HG02642 (cell line): ENCODE data around the gene FAM32A.
"Not testable (repeated sequence)": the region's sequence is repeated elsewhere in the genome, so short reads cannot be mapped to it uniquely, and the experiment has no call there.

Experiments
- ATAC-seq: cut with Tn5 transposase; IDR thresholded peaks from one replicate; pipeline ENCODE4 v1.9.1; 2021; ENCODE audit warnings: mild to moderate bottlenecking; ENCODE audit not compliant: unreplicated experiment, poor library complexity

Gene FAM32A

DNA sequence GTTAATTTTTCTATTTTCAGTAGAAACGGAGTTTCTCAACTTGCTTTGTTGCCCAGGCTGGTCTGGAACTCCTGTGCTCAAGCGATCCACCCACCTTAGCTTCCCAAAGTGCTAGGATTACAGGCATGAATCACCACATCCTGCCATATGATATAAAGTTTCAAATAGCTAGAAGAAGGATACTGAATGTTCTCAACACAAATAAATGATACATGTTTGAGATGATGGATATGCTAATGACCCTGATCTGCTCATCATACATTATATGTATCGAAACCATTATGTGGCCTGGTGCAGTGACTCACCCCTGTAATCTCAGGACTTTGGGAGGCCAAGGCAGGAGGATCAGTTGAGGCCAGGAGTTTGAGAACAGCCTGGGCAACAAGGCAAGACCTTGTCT, 23.4 kb upstream of the FAM32A start:
- ATAC-seq: no peak

DNA sequence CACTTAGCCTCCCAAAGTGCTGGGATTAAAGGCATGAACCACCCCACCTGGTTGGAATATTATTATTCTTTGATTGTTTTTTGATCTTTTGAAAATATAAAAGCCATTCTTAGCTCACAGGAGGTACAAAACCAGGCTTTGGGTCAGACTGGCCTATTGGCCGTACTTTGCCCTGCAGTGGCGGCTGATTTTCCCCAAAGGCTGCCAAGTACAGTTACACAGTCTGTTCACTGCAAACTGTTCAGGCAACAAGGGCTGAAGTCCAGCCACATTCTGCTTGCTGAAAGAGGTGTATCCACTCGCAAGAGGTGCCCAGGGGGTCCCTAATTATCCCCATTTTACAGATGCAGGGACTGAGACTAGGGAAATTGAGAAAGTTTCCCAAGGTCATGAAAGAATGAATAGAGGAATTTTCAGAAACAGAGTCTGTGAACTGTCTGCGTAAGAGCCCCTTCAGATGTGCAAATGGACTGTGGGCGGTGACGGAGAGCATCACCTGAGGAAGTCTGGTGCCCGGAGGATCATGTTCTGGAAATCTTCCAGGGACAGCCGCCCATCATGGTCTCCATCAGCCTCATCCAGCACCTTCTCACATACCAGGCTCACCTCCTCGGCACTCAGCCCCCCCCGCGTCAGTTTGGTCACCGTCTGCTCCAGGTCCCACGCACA, 20.9 kb upstream of the FAM32A start:
- ATAC-seq: no peak

DNA sequence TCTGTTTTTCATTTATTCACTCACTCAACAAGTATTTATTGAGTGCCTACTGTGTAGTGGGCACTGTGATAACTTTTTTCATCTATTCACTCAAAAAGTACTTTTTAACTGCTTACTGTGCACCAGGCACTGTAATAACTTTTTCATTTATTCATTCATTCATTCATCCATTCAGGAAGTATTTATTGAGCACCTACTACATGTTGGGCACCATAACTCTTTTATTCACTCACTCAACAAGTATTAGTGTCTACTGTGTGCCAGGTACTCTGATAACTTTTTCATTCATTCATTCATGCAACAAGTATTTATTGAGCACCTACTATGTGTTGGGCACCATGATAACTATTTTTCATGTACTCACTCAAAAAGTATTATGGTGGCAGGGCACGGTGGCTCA, 18.8 kb upstream of the FAM32A start:
- no peak for ATAC-seq

DNA sequence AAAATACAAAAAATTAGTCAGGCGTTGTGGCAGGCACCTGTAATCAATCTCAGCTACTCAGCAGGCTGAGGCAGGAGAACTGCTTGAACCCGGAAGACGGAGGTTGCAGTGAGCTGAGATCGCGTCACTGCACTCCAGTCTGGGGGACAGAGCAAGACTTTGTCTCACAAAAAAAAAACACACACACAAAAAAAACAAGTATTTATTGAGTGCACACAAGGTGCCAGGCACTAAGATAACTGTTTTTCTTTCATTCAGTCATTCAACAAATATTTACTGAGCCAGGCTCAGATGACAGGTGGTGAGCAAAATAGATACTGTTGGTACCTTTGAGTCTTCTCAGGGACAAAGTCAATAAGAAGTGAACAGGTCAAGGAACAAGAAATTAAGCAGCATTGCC, 18.2 kb upstream of the FAM32A start:
- no peak for ATAC-seq

DNA sequence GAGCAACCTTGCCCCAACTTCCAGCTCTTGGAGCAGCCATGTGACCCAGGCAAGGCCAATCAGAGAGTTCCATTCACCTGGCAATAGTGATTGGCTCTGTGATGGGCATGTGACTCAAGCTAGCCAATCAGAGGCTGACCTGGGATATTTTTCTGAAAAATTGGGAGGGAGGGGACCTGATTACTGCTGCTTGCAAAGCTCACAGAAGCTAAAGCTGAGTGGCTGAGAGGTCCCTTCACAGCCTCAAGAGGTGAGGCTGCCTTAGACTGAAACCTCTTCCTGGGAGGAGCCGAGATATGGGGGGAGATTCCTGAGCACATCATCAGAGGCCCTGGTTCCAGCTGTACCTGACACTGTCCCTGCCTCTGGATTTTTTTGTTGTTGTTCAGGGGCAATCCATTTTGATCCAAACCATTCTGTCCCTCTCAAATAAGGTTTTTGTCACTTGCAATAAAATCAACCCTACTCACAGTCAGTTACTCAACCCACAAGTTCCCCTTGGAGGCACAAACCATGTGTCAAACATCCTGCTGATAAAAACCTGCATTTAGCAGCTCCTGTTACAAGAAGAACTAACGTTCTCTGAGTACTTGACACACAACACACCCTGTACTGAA, 16.6 kb upstream of the FAM32A start:
- ATAC-seq: no peak

DNA sequence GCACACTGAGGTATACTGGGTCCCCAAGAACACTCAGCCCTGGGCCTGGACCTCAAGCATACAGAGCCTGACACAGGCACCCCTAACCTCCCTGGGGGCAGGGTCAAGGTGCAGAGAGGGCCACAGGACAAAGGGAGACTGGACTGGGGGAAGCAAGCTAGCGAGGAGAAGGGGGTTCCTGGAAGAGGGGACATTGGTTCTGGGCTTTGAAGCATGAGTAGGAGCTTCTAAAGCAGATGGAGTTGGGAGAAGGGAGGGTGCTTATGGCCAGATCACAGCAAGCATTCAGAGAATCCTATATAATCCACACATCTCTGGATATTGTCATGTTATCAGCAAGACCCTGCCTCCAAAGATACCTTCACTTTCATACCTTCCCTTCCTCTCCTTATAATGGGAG, 15.1 kb upstream of the FAM32A start:
- no peak for ATAC-seq

DNA sequence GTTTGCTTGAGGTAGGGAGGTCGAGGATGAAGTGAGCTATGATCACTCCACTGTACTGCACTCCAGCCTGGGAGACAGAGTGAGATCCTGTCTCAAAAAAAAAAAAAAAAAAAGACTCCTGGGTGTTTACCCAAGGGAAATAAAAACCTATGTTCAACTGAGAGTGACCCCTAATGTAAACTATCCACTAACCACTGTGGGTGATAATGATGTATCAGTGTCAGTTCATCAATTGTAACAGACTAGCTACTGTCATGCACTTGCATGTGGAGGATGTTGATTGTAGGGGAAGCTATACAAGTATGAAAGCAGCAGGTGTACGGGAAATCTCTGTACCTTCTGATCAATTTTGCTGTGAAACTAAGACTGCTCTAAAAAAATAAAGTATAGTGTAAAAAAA, 9.3 kb upstream of the FAM32A start:
- no peak for ATAC-seq

DNA sequence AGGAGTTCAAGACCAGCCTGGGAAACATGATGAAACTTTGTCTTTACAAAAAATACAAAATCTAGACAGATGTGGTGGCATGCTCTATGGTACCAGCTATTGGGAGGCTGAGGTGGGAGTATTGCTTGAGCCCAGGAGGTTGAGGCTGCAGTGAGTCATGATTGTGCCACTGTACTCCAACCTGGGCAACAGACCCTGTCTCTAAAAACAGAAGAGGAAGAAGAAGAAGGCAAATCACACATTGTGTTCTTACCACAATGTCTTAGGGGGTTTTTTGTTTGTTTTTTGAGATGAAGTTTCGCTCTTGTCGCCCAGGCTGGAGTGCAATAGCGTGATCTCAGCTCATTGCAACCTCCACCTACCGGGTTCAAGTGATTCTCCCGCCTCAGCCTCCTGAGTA, 6.3 kb upstream of the FAM32A start:
- ATAC-seq: not testable (repeated sequence)

DNA sequence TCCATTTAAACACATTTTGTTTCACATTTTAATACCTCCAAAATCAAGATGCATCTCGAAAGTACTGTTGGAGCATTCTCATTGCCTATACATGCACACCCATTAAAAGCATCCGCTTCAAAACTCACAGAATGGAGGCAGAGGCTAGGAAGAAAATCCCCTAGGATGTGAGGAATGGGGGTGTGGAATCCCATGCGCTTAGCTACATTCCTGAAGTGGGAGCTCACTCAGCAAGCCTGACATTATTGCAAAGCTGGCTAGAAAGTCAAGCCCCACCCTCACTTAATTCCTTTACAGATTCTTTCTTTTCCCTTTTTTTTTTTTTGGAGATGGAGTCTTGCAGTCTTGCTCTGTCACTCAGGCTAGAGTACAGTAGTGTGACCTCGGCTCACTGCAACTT, 4.6 kb upstream of the FAM32A start:
- no peak for ATAC-seq

DNA sequence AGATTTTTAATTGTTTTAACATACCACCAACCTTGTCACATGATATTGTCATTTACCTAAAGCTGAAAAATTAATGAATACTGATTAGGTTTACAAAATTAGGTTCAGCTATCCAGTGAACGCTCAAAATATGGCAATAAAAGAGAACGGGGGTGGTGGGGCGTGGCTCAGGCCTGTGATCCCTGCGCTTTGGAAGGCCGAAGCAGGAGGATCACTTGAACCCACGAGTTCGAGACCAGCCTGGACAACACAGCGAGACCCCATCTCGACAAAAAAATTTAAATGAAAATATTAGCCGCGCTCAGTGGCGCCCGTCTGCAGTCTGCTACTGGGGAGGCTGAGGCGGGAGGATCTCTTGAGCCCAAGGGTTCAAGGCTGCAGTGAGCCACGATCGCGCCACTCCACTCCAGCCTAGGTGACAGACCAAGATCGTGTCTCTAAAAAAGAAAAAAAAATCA, 516 bp upstream of the FAM32A start:
- ATAC-seq: no peak

DNA sequence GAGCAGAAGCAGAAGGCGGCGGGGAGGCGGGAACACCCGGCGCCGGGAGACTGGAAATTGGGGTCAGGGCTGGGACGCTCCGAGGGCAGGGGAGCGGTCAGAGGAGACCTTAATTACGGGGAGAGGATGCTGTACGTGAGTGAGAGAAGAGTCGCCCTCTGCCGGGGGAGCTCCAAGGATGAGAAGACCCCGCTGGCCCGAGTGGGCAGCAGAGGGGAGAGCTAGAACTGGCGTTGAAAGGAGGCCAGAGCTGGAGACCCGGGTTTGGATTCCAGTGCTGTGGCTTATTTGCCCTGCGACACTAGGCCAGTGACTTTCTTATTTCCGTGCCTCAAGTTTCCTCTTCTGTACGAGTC, 536 bp downstream of the FAM32A start:
- ATAC-seq: no peak

DNA sequence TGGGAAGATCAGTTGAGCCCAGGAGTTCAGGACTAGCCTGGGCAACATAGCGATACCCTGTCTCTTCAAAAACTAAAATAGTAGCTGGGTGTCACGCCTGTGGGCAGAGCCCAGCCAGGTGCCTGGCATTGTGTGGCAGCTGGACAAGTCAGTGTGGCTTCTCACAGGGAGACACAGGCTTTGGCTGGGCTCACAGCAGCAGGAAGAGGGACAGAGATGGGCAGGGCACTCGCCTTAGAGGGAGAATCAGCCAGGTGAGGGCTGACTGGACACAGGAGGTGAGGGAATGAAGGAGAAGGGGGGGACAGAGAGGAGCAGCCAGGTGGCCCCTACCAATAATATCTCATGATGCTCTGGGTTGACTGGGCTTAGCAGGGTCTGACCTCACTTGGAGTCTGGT, 3.3 kb downstream of the FAM32A start:
- no peak for ATAC-seq

DNA sequence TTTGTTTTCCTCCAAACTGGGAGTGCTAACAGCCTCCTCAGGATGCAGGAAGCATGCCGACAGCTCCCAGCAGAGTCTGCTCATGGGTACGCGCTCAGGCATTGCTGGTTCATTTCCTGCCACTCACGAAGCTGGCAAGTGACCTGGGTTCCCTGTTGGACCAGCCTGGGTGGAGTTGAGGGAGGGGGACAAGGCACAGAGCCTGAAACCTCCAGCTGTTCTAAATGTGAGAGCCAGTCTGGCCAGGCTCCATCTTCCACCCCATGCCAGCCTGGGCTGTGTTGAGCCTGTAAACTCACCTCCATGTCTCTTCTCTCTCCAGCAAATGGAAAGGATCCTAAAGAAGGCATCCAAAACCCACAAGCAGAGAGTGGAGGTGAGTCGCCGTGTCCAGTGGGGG, 5.0 kb downstream of the FAM32A start:
- ATAC-seq: no peak

DNA sequence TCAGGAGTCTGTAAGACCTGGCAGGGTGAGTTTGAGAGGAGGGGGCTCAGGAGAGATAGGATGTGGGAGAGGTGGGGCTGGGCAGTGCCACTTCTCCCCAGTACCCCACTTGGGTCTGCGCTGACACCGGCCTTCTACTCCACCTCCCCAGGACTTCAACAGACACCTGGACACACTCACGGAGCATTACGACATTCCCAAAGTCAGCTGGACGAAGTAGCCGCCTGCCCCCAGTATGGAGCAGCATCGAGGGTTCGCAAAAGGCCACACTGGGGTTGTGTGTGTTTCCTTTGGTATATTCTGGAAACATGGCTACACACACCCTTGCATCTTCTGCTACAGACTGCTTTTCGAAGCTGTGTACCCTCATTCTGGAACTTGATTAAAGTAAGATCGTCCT, 5.5 kb downstream of the FAM32A start:
- ATAC-seq: no peak

DNA sequence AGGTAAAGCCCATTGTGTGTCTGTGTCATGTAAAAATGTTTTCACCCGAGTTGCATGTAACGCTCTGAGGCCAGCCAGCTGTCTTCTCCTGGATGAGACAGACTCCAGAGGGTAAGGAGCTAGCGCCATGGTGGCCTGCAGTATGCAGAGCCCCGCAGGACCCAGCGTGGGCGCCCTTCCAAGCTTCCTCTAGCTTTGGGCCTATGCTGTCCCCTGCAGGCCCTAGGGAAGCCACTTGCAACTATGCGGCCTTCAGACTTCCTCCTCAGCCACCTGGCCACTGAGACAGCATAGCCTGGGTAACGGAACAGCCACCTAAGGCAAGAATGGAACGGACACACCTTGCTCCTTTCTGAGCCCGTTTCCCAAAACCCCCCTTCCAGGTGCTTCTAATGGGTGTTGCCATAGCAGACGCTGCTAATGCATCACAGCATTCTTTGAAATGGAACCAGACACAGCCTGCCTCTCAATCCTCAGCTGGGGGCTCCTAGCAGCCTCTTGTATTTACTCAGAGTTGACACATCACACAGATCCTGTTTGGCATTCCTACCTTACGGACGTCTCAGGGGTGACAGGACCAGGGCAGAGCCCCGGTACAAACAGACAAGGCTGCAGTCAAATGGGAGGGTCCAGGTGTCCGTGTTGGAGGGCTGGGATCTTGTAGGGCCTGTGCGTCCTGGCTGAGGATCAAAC, 6.2 kb downstream of the FAM32A start:
- no peak for ATAC-seq

DNA sequence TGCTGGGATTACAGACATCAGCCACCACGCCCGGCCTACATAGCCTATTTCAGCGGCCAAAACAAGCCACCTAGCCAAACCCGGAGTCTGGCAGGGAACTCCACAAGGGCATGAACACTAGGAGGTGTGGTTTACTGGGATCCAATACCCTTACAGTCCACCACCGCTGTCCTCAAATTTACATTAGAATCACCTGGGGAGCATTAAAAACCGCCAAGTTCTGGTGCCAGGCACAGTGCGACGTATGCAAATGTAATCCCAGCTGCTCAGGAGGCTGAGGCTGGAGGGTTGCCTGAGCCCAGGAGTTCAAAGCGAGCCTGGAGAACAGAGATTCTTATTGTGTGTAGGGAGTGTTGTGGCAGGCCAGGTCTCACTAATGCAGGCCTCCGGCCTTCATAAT, 8.3 kb downstream of the FAM32A start:
- ATAC-seq: no peak

DNA sequence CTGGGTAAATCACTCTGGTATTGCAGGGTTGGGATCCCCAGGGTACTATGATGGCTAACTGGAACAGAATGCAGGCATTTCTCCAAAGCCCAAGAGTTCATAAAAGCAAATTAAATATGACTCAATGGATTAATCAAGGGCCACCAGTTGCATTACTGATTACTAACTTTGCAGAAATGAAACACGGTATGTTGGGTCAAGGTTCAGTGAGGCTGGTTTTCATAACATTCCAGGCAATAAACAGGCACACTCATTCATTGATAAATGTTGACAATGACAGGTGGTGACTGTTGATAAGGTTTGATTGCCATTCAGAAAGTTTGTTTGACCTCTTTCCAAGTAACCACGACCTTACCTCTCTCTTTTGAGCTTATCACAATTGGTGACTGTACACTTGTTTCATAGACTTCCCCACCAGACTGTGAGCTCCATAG, 12.0 kb downstream of the FAM32A start:
- no peak for ATAC-seq

DNA sequence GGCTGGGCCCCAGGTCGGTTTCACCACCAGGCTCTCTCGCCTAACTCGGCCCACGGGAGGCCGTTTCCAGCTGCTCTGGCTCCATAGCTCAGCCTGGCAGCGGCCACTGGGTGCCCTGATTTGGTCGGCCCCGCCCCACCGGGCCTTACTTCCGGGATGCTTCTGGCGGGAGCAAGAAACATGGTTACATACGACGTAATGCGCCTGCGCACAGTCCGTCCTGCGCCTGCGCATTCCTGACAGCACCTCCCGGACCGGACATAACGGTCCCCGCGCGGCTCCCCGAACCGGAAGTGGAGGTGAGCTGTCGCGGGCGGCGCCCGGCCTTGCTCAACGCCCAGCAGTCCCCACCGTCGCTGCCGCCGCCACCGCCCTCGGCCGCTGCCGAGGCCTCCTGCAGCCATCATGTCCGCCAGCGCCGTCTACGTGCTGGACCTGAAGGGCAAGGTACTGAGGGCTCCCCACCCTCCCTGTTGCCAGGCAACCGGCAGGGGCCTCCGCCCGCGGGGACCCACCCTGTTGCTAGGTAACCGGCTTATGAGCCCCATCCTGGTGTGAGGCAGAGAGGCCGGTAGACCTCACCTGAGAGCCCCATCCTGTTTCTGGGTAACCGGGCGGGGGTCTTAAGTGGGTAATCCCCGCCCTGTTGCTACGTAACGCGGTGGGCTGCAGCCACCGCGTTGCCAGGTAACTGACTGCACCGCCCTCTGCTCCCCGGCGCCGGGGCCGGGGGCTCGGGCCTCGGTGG, 12.6 kb downstream of the FAM32A start, which contains the start of gene AP1M1:
Gene AP1M1, plus strand, starts transcription at position 290 of the 748 bp plus-strand sequence. Its CDS starts 116 bp downstream, at position 406.
- peak; percentile 84 for ATAC-seq

DNA sequence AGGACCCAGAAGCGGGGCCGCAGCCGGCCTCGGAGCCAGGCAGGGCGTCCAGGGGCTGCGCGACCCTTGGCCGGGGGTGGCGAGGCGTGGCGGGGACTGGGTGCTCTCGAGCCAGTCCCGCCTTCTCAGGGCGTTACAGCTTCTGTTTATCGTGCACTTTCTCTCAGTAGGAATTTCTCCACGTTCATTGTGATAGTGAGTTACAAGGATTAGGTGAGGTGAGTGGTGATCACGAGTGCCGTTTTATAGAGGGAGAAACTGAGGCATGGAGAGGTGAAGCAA, 13.1 kb downstream of the FAM32A start:
- ATAC-seq: peak; percentile 11

DNA sequence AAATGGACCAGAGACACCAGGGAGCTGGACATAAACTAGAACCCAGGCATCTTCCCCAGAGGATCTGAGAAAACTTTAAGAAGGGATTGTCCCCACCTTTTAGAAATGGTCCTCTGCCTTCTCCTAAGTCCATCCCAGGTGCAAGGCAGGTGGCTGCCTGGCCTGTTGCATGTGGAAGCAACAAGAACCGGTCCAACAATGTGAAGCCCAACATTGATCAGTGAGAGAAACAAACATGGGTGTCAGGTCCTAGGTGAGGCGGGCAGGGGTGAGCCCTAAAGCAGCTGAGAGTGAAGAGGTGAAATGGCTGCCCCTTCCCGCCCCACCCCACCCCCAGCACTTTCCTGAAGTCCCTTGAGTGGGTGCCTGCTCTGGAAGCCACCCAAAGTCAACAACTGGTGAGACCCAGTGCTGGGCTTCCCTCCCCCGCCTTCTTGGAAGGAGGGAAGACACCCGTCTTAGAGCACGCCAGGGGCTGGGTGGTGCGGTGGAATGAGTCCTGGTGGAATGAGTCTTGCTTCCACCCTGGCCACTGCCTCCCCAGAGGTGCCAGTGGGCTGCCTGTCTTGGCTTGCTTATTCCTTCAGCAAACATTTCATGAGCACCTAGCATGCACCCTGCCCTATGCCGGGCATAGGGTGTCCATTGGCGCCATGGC, 14.2 kb downstream of the FAM32A start:
- no peak for ATAC-seq
